Stimulated activated CD4-positive, alpha-beta T cell treated with anti-CD3 and anti-CD28 coated beads, Interleukin-15, amount 100 ng/mL, for 24 hours (primary cell): ENCODE results near the gene DUSP22.
"Not testable (repeated sequence)": the region's sequence is repeated elsewhere in the genome, so short reads cannot be mapped to it uniquely, and the experiment has no call there.

Experiments used
- DNase-seq: peaks from one replicate; pipeline ENCODE4 v3.0.0-alpha.2; 2020

The DUSP22 gene

GRCh38 chr6:280775-281468, 11.4 kb upstream of the DUSP22 start:
- DNase-seq: no peak

DNA sequence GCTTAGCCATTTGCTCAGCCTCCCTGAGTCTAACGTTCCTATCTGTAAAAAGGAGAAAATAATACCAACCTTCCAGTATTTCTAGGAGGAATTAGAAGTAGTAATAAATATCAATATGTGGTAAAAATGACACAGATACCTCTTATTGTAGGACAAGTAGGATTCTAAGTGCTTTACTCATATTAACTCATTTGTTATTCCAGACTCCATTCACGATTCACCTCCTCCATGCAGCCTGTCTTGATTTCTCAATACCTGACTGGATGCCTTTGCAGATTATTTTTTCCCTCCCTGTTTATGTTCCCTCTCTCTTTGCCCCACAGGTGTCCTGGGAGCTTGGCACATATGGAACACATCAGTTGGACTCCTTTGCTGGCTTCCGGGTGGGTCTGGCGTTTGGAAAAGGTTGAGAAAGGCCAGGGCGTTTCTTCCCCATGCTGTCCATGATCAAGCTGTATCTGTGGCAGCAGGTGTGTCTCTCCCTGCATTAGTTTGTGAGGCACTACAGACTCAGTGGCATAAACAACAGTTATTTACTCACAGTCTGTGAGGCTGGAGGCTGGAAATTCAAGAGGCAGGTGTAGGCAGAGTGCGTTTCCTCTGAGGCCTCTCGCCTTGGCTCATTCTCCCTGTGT, 10.7 kb upstream of the DUSP22 start:
- DNase-seq: no peak

DNA sequence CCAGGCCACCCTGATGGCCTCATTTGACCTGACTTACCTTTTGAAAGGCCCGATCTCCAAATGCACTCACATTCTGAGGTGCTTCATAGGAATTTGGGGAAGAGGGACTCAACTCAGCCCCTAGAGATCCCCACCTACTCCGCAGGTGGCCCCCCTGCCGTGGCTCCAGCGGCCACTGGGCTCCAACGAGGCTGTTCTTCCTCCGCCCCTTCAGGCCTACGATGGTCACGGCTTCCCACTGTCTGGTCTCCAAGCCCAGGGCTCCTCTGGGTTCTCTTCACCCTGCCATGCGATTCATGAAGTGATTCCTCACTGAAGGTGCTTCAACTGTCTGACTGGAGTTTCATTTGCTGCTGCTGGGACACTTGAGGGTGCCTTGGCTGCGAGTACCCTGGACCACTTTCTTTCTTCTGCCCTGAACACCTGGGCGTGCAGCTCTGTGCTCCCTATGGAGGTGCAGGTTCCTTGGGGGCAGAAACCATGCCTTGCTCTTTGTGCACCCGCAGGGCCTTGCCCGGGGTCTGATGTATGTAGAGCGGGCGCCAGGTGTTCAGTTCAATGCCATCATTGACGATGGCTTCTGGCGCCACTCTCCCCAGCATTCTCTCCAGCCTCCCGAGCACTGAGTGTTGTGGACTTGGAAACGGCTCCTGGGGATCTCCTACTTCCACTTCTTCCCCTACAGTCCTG, 10.0 kb upstream of the DUSP22 start:
- no peak for DNase-seq

GRCh38 chr6:282867-283416, 9.3 kb upstream of the DUSP22 start:
- no peak for DNase-seq

DNA sequence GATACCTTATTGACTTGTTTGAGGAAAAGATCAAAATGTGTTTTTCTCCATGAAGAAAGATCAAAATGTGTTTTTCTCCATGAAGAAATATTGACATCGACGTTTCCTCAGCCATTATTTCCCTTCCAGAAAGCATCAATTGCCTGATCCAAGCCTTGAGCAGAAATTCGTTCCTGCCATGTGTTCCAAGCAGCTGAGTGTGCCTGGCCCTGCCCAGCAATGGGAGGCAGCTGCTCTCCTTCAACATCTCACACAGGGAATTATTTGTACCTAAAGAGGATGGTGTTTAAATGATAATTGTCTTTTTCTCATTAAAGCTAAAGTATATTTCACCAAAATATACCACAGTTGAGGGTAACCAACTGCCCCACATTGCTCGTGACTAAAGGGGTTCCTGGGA, 7.8 kb upstream of the DUSP22 start:
- DNase-seq: no peak

GRCh38 chr6:285030-285771, 7.1 kb upstream of the DUSP22 start:
- DNase-seq: no peak

- DNase-seq: not testable (repeated sequence)
Measured at GRCh38 chr6:285902-286301, 6.4 kb upstream of the DUSP22 start.

GRCh38 chr6:286681-287488, 5.4 kb upstream of the DUSP22 start:
- no peak for DNase-seq

DNA sequence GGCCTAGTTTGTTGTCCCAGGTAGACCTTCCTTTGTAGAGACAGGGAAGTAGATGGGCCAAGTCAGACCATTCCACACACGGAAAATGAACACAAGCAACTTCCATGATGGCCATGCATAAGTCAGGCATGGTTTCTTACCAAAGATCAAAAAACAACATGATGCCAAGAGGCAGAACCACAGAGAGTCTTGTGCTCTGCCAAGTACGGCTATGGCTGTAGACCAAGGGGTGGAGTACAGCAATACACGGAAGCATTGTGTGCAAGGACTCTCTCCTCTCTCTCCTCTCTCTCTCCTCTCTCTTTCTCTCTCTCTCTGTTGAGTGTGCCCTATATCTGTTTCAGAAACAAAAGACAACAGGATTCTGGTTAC, 4.8 kb upstream of the DUSP22 start:
- no peak for DNase-seq

DNA sequence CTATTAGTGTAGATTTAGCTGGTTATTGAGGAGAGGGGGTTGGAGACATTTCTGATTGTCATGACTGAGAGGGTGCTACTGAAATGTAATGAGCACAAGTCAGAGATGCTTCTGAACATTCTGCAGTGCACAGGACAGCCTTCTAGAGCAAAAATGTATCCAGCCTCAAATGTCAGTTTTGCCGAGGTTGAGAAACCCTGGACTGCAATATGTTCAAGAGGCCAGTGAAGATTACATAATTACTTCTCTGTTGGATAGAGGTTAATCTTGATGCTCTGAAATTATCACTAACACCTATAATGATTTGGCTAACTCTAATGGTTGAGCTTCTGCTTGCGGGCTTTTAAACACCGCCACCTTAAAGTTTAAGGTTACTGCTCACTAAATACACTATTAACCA, 3.4 kb upstream of the DUSP22 start:
- DNase-seq: no peak

DNA sequence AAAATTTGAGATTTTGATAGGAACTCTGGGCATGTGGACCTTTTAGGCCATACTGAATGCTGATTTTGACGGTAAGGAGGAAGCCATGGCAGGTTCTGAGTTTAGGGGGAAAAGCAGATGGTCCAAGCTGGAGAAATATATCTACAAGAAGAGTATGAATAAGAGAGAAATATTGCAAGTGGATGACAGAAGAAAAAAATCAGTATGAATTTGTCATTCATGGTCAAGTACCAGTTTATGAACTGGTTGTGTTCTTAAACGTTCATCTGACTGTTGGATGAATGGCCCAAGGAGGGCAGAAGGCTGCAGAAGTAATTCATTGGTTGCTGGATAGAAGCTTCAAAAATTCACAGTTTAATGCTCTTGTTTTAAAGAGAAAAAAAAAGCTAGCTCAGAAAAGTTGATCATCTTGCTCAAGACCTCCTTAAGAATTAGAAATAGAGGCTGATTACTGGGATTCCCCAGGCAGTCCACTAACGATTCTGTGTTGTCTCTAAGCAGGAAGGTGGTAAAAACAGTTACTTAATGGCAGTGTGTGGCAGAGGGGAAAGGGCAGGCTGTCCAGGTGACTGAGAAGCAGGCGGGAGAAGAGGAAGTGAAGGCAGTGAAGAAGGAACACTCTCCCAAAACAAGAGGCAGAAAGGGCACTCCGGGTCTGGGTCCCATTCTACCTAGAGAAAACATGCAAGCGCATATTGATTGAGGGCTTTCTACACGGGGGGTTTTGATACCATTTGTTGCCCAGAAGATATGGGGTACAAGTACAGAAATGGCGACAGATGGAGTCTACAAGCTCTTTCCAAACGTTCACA, 2.0 kb upstream of the DUSP22 start:
- no peak for DNase-seq

- peak; percentile 16 for DNase-seq
Measured at GRCh38 chr6:291204-291696, 1.0 kb upstream of the DUSP22 start.

DNA sequence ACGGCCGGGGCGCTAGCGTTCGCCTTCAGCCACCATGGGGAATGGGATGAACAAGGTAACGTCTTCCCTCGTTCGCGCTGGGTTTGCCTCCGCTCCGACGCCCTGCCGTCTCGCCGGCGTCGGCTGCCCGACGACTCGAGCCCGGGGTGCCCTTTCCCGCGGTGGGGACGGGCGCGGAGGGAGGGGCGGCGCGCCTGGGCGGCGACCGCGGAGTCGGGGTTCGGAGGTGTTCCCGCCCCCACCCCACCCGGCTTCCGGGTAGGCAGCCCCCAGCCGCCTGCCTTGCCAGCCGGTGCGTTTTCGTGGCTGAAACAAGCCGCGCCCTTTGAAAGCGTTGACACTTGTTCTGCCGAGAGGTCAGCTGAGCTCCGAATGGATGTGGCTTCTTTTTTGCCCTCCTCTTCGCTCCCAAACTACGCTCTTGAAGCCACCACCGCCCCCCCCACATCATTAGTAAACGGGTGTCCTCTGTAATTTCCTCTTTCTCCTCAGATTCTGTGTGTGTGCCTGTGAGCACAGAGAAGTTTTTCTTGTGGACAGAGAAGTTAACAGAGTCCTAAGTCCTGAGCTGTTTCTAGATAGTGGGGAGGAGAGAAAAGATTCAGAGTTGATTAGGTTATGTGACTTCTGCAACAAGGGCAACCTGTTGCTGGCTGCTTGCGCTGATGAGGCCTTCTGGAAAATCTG, 362 bp downstream of the DUSP22 start:
- peak; percentile 84 for DNase-seq

GRCh38 chr6:293193-294174, 1.2 kb downstream of the DUSP22 start:
- DNase-seq: peak; percentile 61

DNA sequence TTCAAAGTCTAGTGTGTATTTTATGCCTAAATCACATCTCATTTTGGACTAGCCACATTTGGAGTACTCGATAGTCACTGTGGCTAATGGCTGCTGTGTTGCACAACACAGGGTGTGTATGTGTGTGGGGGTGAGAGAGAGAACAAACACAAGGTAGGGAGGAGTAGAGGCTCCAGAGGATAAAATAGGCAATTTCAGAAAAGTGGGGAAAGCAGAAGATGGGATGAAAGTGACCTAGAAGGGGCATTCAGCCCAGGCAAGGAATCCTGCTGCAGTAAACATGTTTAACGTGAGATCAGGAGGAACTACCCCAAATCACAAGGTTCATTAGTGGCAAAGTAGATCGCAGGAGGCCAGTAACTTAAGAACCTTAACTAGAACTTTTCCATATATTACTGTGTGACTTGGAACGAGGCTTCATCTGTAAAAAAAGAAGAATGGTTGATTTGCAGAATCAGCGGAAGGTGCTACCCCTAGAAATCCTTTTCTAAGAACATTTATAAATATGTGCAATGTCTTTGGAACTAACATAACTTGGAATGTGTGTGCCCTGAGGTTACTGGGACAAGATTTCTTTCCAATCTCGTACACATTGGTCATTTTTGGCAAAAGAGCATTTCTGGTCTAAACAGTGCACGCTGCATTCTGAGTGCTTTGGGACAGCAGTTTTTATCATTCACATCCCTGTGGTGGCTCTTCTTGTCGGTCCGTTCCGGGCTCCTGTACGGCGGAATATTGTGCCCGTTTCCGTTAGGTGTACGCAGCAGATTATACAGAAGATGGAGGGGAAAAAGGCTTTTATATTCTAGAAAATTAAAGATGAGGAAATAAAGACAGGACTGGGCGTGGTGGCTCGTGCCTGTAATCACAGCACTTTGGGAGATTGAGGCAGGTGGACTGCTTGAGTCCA, 2.6 kb downstream of the DUSP22 start:
- DNase-seq: no peak

- DNase-seq: no peak
Measured at GRCh38 chr6:296151-297122, 4.2 kb downstream of the DUSP22 start.
